ENCODE data around the gene SCGB1A1. TPM values are rescaled to one million over a fixed set of nuclear protein-coding genes. Genes with fewer than 3 reads are reported as not detected.
"Not testable (repeated sequence)": the region's sequence is repeated elsewhere in the genome, so short reads cannot be mapped to it uniquely, and the experiment has no call there.

Gene SCGB1A1
- total RNA-seq, 1 donor from 2014 or later, result not detected

DNA sequence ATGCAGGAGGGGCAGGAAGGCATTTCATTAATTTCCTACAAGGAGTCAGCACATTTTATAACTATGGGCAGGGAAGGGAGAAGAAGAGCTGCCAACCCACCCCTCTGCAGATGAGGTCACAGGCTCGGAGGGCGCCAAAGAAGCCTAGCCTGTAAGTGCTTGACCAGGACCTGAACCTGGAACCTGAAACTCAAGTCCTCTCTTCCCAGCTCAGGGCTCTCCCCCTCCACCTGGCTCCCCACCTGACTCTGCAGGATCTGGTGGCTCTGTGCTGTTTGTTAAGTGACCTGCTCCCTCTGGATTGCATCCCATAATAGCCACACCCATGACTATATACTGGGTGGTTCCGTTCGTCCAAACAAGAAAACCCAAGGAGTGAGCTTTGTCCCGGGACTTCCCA lies 27.3 kb downstream of the SCGB1A1 start:
- intact Hi-C loops (cut with micrococcal nuclease), result no loop called here

DNA sequence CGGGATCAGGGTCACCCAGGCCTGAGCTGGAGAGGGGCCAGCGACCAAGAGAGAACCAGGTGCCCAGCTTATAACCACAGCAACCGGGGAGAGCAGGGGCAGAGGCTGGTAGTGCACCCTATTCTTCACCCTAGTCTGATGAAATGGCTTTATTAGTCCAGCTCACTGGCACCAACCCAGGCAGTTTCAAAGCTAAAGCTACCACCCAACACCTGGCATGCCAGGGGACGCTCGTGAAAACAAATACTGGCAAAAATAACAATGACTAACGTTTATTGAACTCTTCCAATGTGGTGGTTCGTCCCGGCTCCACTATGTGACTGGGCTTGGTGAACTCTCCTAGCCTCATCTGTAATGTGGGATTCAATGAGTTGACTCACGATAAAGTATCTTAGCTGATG lies 30.6 kb downstream of the SCGB1A1 start:
- intact Hi-C loops (cut with micrococcal nuclease), result no loop called here

DNA sequence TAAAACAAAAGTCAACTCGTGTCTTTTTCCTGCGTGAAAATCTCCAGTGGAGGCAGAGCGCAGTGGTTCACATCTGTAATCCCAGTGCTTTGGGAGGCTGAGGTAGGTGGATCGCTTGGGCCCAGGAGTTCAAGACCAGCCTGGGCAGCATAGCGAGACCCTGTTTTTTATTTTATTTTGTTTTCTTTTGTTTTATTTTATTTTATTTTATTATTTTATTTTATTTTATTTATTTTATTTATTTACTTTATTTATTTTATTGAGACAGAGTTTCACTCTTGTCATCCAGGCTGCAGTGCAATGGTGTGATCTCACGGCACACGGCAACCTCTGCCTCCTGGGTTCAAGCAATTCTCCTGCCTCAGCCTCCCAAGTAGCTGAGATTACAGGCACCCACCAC lies 31.1 kb downstream of the SCGB1A1 start:
- intact Hi-C loops (cut with micrococcal nuclease), result not testable (repeated sequence)

DNA sequence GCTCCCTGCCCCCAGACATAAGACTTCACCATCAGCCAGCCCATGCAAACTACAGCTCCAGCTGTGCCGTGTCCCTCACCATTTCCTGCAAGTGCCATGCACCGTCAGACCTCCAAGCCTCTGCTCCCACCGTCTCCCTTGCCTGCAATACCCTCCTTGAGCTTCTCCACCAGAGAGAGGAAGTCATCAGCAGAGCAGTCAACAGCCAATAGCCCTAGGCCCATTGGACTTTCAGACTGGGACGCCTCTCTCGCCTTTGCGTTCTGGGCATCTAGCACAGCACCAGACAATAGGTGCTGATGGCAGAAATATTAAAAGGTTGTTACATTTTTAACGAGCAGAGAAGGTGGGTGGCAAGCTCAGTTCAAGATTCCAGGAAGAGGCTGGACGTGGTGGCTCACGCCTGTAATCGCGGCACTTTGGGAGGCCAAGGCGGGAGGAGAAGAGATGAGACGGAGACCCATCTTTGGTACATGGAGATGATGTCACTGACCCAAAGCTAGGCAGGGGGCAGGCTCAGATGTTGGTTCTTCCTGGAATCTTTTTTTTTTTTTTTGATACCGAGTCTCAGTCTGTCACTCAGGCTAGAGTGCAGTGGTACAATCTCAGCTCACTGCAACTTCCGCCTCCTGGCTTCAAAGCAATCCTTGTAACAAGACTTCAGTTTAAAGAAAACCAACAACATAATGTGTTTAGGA lies 31.9 kb downstream of the SCGB1A1 start:
- intact Hi-C loops (cut with micrococcal nuclease), result no loop called here

DNA sequence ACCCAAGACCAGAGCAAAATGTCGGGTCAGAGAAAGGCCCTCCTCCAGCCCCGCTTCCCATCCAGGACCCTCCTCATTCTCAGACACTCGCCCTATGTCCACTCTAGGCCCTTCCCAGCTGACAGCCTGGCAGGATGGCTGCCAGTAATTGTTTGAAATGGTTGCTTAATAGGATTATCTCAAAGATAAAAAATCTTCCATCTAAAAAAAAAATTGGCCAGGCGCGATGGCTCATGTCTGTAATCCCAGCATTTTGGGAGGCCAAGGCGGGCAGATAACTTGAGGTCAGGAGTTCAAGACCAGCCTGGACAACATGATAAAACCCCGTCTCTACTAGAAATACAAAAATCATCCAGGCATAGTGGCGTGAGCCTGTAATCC lies 32.4 kb downstream of the SCGB1A1 start:
- intact Hi-C loops (cut with micrococcal nuclease), result no loop called here

DNA sequence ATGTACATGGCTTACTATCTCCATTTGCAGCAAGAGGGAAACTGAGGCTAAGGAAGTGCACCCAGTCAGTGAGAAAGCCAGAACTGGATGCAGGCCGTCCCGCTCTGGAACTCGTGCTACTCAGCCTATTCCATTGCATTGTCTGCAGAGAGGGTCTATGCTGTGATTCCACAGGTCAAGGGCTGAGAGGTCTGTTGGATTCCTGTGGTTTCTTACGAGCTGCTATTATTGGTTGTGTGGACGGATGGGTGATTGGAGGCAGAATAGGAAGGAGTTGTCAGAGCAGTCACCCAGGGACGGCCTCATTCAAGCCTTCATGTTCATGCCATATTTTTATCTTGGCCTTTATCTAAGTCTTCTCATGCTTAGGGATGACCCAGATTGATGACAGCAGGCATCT lies 33.4 kb downstream of the SCGB1A1 start:
- intact Hi-C loops (cut with micrococcal nuclease), result no loop called here

DNA sequence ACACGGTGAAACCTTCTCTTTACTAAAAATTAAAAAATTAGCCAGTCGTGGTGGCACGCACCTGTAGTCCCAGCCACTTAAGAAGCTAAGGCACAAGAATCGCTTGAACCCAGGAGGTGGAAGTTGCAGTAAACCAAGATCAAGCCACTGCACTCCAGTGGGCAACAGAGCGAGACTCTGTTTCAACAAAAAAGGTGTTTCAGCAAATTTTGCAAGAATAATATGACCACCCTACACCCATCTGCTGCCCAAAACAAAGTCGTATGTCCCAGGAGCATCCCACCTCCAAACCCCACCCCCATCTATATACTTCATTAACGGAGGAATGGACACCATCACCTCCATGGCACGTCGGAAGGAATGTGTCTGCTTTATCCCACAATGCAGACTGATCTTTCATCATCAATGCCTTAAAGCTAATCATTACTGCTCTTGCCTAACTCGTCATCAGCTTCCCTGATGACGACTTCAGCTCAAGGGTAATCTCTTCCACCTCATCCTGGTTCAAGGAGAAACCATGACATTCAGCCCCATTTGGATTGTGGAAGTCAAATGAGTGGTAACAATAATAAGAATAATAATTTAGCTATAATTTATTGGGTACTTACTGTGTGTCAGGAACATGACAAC lies 34.1 kb downstream of the SCGB1A1 start:
- intact Hi-C loops (cut with micrococcal nuclease), result no loop called here

DNA sequence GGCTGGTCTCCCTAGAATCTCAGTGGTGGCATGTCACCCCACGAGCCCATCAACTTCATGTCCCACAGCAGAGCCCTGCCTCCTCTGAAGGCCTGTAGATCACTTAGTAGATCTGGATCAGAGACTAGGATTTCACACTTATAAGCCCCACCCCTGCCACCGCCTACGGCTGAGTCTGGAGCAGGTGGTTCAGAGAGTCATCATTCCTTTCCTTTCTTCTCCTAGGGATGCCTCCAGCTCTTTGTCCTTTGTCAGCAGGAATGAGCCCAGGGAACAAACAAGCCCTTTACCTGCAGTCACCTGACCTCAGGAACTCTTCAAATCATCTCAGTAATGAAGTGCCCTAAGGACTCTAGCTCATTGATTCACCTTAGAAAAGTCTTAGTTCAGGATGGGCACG lies 37.8 kb downstream of the SCGB1A1 start:
- intact Hi-C loops (cut with micrococcal nuclease), result no loop called here

DNA sequence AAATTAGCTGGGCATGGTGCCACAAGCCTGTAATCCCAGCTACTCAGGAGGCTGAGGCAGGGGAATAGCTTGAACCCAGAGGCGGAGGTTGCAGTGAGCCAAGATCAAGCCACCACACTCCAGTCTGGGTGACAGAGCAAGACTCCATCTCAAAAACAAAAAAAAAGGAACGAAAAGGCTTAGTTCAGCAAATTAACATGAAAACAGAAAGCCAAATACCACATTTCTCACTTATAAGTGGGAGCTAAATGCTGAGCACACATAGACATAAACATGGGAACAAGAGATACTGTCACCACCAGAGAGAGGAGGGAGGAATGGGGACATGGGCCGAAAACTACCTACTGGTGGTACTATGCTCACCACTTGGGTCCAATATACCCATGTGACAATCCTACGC lies 38.6 kb downstream of the SCGB1A1 start:
- intact Hi-C loops (cut with micrococcal nuclease), result no loop called here

DNA sequence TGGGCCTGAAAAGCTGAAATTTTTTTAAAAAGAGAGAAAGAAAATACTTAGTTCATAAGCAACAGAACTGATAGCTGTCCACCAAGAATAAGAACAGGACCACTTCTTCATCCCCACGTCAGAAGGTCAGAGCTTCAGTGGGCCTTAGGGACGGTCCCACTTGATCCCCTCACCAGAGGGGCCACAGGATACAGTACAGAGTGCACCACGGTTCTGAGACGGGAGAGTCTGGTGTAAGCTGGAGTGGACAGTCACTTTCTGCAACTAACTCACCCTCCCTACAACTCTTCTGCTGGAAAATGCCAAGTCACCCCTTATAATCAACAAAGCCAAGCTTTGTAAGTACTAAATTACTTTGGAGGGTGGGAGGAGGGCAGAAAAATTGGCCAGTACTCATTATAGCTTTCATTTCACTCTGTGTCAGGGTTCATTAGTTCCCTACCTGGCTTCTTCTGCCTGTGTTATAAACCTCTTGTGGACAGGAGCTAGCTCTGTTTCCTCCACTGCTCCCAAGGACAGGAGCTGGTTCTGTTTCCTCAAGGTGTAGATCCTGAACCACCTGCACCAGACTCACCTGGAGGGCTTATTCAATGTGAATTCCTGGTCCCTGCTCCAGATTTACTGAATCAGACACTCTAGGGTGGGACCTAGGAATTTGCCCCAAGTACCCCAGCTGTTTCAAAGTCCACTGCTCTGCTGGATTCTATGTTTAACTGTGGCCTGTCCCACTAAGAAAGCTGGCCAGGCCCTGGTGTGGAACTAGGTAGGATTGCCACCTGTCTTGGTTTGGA lies 39.6 kb downstream of the SCGB1A1 start:
- intact Hi-C loops (cut with micrococcal nuclease), result no loop called here

DNA sequence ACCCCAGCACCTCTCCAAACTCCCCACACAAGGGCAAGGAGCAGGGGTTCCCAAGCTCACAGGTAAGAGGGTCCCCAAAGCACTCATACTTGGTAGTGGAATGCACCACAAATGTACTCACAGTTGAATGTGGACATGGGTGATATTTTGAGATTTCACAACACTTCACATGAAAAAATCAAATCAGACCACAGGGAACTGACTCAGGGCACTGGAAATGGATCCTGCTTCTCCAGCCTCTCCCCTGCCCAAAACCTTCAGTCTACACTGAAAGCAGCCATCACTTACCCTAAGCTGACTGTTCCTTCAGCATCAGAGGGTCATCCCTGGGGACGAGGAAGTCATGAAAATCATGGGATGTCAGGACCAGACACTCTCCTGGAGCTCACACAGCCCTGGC lies 40.2 kb downstream of the SCGB1A1 start:
- intact Hi-C loops (cut with micrococcal nuclease), result no loop called here

DNA sequence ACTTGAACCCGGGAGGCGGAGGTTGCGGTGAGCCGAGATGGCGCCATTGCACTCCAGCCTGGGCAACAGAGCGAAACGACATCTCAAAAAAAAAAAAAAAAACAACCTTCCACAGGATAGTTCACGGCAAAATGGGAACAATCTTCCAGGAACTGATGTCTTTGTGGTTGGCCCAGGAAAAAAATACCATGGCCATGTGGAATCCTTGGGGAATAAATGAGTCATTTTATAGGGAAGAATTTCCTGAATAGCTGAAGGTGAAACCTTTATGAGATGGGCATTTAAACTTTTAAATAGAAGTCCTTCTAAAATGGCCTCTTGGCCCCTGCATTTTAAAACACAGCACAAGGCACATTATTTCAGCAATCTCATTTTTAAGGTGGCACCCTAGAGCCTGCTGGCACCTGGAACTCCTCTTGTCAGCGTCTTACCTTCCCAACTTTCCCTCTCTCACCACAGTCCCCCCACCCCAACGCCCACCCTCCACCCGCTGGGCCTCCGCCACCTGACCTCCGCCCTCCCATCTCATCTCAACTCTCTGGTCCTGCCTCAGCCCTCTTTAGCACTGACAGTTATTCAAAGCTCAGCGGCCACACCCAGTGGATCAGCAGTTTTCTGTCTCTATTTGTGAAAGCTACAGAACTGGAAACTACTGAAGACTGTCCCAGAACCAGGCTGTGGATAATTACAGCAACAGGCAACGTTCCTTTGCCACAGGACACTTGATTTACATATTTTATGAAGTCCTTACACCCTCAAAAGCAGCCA lies 43.1 kb downstream of the SCGB1A1 start:
- intact Hi-C loops (cut with micrococcal nuclease), result no loop called here

DNA sequence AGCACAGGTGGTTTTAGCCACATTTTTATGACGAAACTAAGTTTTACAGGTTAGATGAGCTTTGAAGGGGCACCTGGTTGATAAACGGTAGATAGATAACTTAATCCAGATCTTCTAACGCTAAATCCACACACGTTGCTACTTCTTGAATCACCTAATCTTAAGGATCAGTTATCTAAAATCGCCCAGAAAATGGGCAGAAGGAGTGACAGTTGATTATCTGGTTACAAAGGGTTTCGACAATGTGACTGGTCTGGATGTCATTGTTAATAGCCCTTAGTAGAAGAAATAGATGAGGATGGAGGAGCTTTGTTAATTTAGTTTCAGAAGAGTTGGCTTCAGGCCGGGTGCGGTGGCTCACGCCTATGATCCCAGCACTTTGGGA lies 43.7 kb downstream of the SCGB1A1 start:
- intact Hi-C loops (cut with micrococcal nuclease), result no loop called here

DNA sequence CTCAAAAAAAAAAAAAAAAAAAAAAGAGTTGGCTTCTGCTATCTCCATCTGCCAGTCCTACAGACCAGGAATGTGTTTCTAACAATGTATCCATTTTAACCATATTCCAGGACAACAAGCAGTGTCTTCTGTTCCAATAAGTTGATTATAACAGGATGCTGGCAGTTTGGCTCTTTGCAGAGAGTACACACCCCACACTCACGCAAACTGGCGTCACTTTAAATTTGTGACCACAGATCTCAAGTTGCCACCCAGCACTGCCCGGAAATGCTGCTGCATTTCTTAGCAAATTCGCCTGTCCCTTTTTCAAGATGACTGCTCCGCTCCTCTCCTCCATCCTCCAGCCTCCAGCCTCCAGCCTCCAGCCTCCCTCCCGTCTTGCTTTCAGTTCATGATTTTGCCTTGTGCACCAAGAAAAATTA lies 44.3 kb downstream of the SCGB1A1 start:
- intact Hi-C loops (cut with micrococcal nuclease), result no loop called here

DNA sequence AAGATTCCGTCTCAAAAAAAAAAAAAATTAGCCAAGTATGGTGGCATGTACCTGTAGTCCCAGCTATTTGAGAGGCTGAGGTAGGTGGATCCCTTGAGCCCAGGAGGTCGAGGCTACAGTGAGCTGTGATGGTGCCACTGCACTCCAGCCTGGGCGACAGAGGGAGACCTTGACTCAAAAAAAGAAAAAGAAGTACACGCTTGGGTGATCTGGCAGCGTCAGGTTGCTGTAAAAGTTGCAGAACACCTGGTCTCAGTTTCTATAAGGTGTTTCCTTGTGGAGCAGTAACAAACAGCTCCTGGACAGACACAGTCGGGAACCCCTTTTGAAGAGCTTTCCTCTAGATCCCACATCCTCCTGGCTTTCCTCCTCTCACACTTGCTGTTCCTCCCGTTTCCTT lies 45.8 kb downstream of the SCGB1A1 start:
- intact Hi-C loops (cut with micrococcal nuclease), result no loop called here

DNA sequence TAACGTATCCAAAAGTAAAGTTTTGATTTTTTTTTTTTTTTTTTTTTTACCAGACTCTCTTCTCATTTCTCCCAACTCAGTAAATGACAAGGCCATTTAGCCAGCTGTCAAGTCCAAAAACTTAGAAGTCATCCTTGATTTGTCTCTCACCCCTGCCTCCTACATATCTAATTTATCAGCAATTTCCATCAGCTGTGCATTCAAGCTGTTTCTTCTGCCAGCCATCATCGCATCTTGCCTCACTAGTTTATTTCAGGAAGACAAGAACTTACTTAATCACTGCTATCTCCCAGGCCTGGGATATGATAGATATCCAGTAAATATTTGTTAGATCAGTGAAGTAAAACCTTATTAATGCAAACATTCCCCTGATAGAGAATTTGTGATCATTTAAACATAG lies 47.6 kb downstream of the SCGB1A1 start:
- intact Hi-C loops (cut with micrococcal nuclease), result no loop called here

DNA sequence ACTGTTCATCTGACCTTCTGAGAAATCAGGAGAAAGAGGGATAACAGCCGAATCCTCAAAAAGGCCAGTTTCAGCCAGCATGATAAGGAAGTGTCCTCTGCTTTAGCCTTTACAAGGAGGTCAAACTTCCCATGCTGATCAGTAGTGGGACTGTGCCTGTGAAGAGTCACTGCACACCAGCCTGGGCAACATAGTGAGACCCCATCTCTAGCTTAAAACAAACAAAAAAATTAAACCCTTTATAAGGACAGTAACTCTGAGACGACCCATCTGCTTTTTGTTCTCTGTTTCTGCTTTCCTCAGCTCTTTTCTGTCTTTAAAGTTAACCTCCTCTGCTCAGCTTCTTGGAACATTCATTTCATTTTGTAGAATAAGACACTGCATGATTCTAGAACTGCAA lies 49.7 kb downstream of the SCGB1A1 start:
- intact Hi-C loops (cut with micrococcal nuclease), result no loop called here

DNA sequence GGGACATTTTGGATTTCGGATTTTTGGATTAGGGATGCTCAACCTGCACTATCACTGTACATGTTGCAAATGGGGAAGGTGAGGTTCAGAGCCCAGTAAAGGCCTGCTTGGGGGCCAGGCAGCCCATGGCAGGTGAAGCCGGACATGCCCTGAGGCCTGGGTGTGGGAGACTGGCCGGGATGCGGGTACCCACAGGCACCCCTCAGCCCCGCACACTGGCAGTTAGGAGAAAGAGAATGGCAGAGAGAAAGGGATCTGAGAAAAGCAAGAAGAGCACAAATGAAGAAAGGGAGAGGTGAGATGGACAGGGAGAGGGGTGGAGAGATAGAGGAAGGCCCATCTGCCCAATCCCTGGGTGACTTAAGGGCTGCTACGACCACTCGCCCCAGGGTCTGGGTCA lies 52.8 kb downstream of the SCGB1A1 start:
- intact Hi-C loops (cut with micrococcal nuclease), result no loop called here

DNA sequence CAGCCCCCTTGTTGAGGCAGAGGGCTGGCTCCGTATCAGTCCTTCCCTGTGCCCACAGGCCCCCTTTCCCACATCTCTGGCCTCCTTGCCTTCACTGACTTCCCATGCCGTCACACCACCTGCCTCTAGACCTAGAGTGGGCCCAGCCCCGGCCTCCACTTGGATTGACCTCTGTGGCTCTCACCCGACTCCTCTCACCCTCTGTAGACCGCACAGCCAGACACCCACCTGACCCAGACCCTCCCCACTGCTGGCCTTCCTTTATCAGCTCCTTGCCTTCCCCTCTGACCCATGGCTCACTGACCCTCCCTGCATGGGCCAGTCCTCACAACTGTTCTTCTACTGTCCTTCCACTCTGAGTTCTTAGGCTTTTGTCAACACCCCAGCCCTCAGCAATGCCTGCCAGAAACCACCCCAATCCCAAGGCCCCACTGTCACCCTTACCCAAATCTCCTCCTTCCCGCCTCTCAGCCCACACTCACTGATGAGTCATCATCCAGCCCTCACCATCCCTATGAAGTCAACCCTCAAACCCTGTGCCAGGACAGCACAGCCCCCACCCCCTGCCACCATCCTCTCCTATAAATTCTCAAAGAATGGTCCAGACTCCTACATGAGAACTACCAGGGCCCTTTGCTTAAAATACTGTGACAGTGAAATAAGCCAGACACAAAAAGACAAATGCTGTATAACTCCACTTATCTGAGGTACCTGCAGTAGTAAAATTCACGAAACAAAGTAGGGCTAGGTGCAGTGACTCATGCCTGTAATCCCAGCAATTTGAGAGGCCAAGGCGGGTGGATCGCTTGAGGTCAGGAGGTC lies 53.4 kb downstream of the SCGB1A1 start:
- intact Hi-C loops (cut with micrococcal nuclease), result no loop called here

All from T-helper 1 cell treated with Interleukin-12 subunit alpha and Interleukin-12 subunit beta and Interleukin-4 antibody, amounts not matched to agents 30 ng/mL and 1 ng/mL, for 36 hours (primary cell).